ENCODE measurements around the gene HOXB9. TPM values are rescaled to one million over a fixed set of nuclear protein-coding genes. Genes with fewer than 3 reads are reported as not detected.

The HOXB9 gene
- total and polyA plus RNA-seq, 2 donors (not counting 3 experiments of a cell fraction or from before 2014, with no cell fraction given): 0.79 to 1.1 TPM

DNA sequence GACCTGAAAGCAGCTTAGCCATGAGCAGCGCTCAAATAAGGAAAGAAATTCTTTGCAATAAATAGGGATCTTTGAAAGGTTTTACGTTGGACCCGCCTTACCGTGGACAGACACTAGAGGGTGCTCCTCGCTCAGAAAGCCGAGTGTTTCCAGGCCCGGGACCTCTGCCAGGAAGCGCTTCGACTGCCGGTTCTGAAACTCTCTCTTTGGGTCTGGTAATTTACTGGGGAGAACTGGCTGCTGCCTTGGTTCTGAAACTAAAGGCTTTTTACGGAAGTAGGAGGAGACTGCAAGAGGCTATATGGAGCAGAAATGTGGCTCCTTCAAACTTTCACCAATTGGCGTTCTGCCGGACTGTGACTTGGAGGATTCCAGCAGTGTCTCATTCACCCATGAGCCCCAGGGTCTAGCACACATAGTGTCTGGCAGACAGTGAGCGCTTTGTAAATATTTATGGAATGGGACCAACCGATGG is 45.6 kb upstream of the HOXB9 start:
- H3K27me3 ChIP-seq (ENCODE audit: control insufficient read depth in 2 of 2, insufficient read depth in 2 of 2, low read length in 2 of 2): peaks cover 12 to 21% of the 10 kb centered on the region in 2 experiments
- no peaks in the 10 kb centered on the region for H3K79me2 ChIP-seq (ENCODE audit: control insufficient read depth, insufficient read depth, low read length)
- peak; percentile 77 for DNase-seq (ENCODE audit: low read depth, low spot score)
- ChIA-PET POLR2A (no interaction called here), CTCF (interaction anchor here (0.5 to 3.7 kb wide), 35 partner anchors 8 to 480 kb away, joined by 3 to 45 read pairs (median 4); partner anchors contain the start of genes ATP5MC1 and PRAC2)
- dilution Hi-C loops (cut with MboI; ENCODE audit: extremely low pct_ligation_motif_present, low sequenced_read_pairs): loop anchor here (25.0 kb wide), 1 partner anchor 91 kb away; no protein-coding TSS in a partner anchor
- peak overlapping the region; percentile 76 for H3K4me2 ChIP-seq (ENCODE audit: insufficient read depth, low read length)
- intact Hi-C loops (cut with micrococcal nuclease): loop anchor here (1.0 to 2.0 kb wide), 2 partner anchors 120 to 207 kb away; no protein-coding TSS in a partner anchor
- no TSS peak for BruUV-seq (replicated peaks)
- no peaks in the 10 kb centered on the region for H3K9me3 ChIP-seq (replicated peaks; ENCODE audit: control insufficient read depth, insufficient read depth, low read length)
- H3K4me1 ChIP-seq (ENCODE audit: control insufficient read depth, extremely low read depth, insufficient read depth, low read length): no peaks in the 10 kb centered on the region
- no peak overlapping the region for H3K9ac ChIP-seq (replicated peaks; ENCODE audit: extremely low read depth, insufficient read depth, low read length)
- TF ChIP-seq MYC (IDR thresholded peaks at IDR 0.05; ENCODE audit: low read depth, low read length): no peak
- TF ChIP-seq, protein P1, sequence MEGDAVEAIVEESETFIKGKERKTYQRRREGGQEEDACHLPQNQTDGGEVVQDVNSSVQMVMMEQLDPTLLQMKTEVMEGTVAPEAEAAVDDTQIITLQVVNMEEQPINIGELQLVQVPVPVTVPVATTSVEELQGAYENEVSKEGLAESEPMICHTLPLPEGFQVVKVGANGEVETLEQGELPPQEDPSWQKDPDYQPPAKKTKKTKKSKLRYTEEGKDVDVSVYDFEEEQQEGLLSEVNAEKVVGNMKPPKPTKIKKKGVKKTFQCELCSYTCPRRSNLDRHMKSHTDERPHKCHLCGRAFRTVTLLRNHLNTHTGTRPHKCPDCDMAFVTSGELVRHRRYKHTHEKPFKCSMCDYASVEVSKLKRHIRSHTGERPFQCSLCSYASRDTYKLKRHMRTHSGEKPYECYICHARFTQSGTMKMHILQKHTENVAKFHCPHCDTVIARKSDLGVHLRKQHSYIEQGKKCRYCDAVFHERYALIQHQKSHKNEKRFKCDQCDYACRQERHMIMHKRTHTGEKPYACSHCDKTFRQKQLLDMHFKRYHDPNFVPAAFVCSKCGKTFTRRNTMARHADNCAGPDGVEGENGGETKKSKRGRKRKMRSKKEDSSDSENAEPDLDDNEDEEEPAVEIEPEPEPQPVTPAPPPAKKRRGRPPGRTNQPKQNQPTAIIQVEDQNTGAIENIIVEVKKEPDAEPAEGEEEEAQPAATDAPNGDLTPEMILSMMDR (IDR thresholded peaks at IDR 0.05; ENCODE audit: extremely low read depth in 1 of 2, insufficient read depth in 1 of 2, low read depth in 1 of 2, low read length in 2 of 2): peak; percentile 79 to 88
- TF ChIP-seq FOS (IDR thresholded peaks at IDR 0.05; ENCODE audit: borderline replicate concordance, insufficient read depth, low read length): no peak
- TF ChIP-seq EZH2 (IDR thresholded peaks at IDR 0.05; ENCODE audit: borderline replicate concordance, low read depth, low read length, severe bottlenecking): no peak
- no peak for TF ChIP-seq POLR2AphosphoS5 (IDR thresholded peaks at IDR 0.05; ENCODE audit: insufficient read depth, low read depth, low read length)
- H4K20me1 ChIP-seq (replicated peaks; ENCODE audit: control insufficient read depth, extremely low read depth, insufficient read depth, low read length): no peaks in the 10 kb centered on the region
- H3K27ac ChIP-seq (ENCODE audit: insufficient read depth, low read depth, low read length): no peak overlapping the region
- H3K36me3 ChIP-seq (ENCODE audit: control insufficient read depth in 2 of 2, extremely low read depth in 1 of 2, insufficient read depth in 2 of 2, low read length in 2 of 2): no peaks in the 10 kb centered on the region
- peak overlapping the region in 1 of 3 experiments; percentile 43 for H3K4me3 ChIP-seq (replicated peaks in 1 of 3; ENCODE audit: insufficient read depth in 1 of 3, low read depth in 1 of 3, low read length in 3 of 3)
- H3K9me1 ChIP-seq (replicated peaks; ENCODE audit: control insufficient read depth, extremely low read depth, insufficient read depth, low read length): no peaks in the 10 kb centered on the region
- peak overlapping the region; percentile 80 for H2AFZ ChIP-seq (ENCODE audit: low read depth, low read length)
- FAIRE-seq: peak; percentile 91

Measured in endothelial cell of umbilical vein (primary cell).